OCI-LY7 (cell line): ENCODE results near the gene CHN2. TPM values are rescaled to one million over a fixed set of nuclear protein-coding genes. Genes with fewer than 3 reads are reported as not detected.

Source experiments
- BruUV-seq: library from RNA; stranded (reverse); fragments of 400-500 nt; replicated peaks from 2 replicates; lab custom pipeline; 2021; lab: Mats Ljungman, UMichigan
- CTCF ChIA-PET: fragments of 300-600 bp; sonication (Branson Sonifier 250); formaldehyde crosslinking; loops from one replicate; lab custom pipeline; 2022; ENCODE audit warnings: antibody characterized with exemption; ENCODE audit not compliant: unreplicated experiment; lab: Charles Lee
- POLR2A ChIA-PET: fragments of 300-600 bp; sonication (Branson Sonifier 250); formaldehyde crosslinking; loops from one replicate; lab custom pipeline; 2022; ENCODE audit warnings: antibody characterized with exemption; lab: Charles Lee
- DNase-seq: peaks from one replicate; pipeline ENCODE4 v3.0.0-alpha.2; 2015; ENCODE audit warnings: low spot score
- H2AFZ ChIP-seq: fragments of 200-600 bp; sonication (generic), shearing (Covaris generic); 2 replicates; pipeline ENCODE4 v1.6.1; 2014; ENCODE audit warnings: mild to moderate bottlenecking, antibody characterized with exemption, low read length, moderate library complexity
- H3K27ac ChIP-seq: fragments of 200-600 bp; sonication (generic); 2 replicates; pipeline ENCODE4 v1.5.1; 2014; ENCODE audit warnings: mixed run types, low read depth, mild to moderate bottlenecking, moderate library complexity, low read length, inconsistent platforms; ENCODE audit not compliant: poor library complexity, severe bottlenecking
- H3K36me3 ChIP-seq: fragments of 200-600 bp; sonication (generic); 2 replicates; pipeline ENCODE4 v1.6.1; 2014; ENCODE audit warnings: mild to moderate bottlenecking, antibody characterized with exemption, low read length, moderate library complexity, mixed read lengths; ENCODE audit not compliant: insufficient read depth
- H3K4me1 ChIP-seq: fragments of 200-600 bp; sonication (generic); 2 replicates; pipeline ENCODE4 v1.5.1; 2014; ENCODE audit warnings: mild to moderate bottlenecking, low read length; ENCODE audit not compliant: insufficient read depth, poor library complexity, severe bottlenecking
- H3K4me2 ChIP-seq: fragments of 200-600 bp; sonication (generic); 2 replicates; pipeline ENCODE4 v1.6.1; 2014; ENCODE audit warnings: mild to moderate bottlenecking, low read length
- H3K4me3 ChIP-seq: fragments of 200-600 bp; sonication (generic); 2 replicates; pipeline ENCODE4 v1.5.1; 2014; ENCODE audit warnings: mild to moderate bottlenecking, low read depth, low read length; ENCODE audit not compliant: poor library complexity, severe bottlenecking
- H3K79me2 ChIP-seq: fragments of 200-600 bp; sonication (generic); 2 replicates; pipeline ENCODE4 v1.6.1; 2016; ENCODE audit warnings: low read depth, mild to moderate bottlenecking, low read length, moderate library complexity, mixed read lengths; ENCODE audit not compliant: insufficient read depth
- H3K9me2 ChIP-seq: fragments of 200-600 bp; sonication (generic); 2 replicates; pipeline ENCODE4 v1.6.1; 2016; ENCODE audit warnings: mild to moderate bottlenecking, low read length, mixed read lengths; ENCODE audit not compliant: insufficient read depth
- H3K9me3 ChIP-seq: fragments of 200-600 bp; sonication (generic); 2 replicates; pipeline ENCODE4 v1.6.1; 2014; ENCODE audit warnings: mild to moderate bottlenecking, mixed run types, low read length, mixed read lengths
- H4K20me1 ChIP-seq: fragments of 200-600 bp; sonication (generic); 2 replicates; pipeline ENCODE4 v1.6.1; 2014; ENCODE audit warnings: mild to moderate bottlenecking, antibody characterized with exemption, low read length, moderate library complexity, mixed read lengths; ENCODE audit not compliant: insufficient read depth
- CTCF ChIP-seq: fragments of 200-600 bp; sonication (generic); conservative IDR thresholded peaks from 2 replicates; pipeline ENCODE4 v1.5.1; 2014; ENCODE audit warnings: mild to moderate bottlenecking, antibody characterized with exemption, low read length, moderate library complexity, mixed read lengths
- EZH2phosphoT487 ChIP-seq: fragments of 200-600 bp; sonication (generic); IDR thresholded peaks from 2 replicates; pipeline ENCODE4 v1.6.1; 2018; ENCODE audit warnings: low read depth, borderline replicate concordance, mild to moderate bottlenecking, mixed run types, antibody characterized with exemption, low read length, moderate library complexity, mixed read lengths
- intact Hi-C: fragments of 100-400 bp; cut with micrococcal nuclease; formaldehyde crosslinking; loops from one replicate; pipeline ENCODE4 v1.10.0; 2022; ENCODE audit not compliant: unreplicated experiment
- total RNA-seq, 2 experiments: library from RNA; depleted of rRNA in 1 of 2; stranded (reverse); fragments of >200 nt in 1 of 2; shearing (Covaris generic) in 1 of 2; gene quantifications; 2 replicates each; pipeline ENCODE4 v1.2.3, GENCODE V29; 2014 to 2022

The CHN2 gene
- total RNA-seq, 2 experiments from 2014 or later: not detected

DNA sequence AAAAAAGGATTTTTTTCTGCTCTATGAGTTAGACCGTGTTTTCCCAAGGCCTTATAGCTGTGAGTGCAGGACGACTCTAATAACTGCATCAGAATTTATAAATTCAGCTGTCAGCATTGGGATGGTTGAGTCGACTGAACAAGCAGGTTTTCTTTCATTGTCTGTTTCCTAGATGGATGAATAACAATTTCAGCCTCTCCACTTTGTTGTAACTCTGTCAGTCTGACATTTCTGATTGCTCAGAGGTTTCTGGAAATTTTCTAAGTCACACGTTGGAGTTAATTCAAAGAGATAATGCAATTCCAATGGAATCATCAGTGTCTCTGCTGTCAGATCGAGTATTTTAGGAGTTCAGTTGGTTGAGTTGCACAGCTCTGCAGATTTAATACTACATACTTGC, 159.2 kb downstream of the CHN2 start:
- no TSS peak for BruUV-seq
- H2AFZ ChIP-seq: no peak overlapping the region
- H3K36me3 ChIP-seq: no peaks in the 10 kb centered on the region
- intact Hi-C loops: no loop called here
- no peaks in the 10 kb centered on the region for H3K4me1 ChIP-seq
- H4K20me1 ChIP-seq: no peaks in the 10 kb centered on the region
- H3K9me2 ChIP-seq: no peaks in the 10 kb centered on the region
- DNase-seq: no peak
- no peak overlapping the region for H3K27ac ChIP-seq
- no peaks in the 10 kb centered on the region for H3K79me2 ChIP-seq
- ChIA-PET CTCF (no interaction called here), POLR2A (no interaction called here)
- H3K4me2 ChIP-seq: no peak overlapping the region
- H3K9me3 ChIP-seq: no peaks in the 10 kb centered on the region
- H3K4me3 ChIP-seq: no peak overlapping the region
- TF ChIP-seq CTCF (no peak), EZH2phosphoT487 (no peak)

- no peak for TF ChIP-seq CTCF
- TF ChIP-seq EZH2phosphoT487: no peak
- Histone ChIP-seq H3K79me2 (no peaks in the 10 kb centered on the region), H3K4me3 (no peak overlapping the region), H3K4me2 (no peak overlapping the region), H3K4me1 (no peaks in the 10 kb centered on the region), H3K36me3 (no peaks in the 10 kb centered on the region), H3K27ac (no peak overlapping the region), H3K9me2 (no peaks in the 10 kb centered on the region), H3K9me3 (no peaks in the 10 kb centered on the region), H2AFZ (no peak overlapping the region), H4K20me1 (no peaks in the 10 kb centered on the region)
- intact Hi-C loops: no loop called here
- ChIA-PET CTCF (no interaction called here), POLR2A (no interaction called here)
- BruUV-seq: no TSS peak
- DNase-seq: no peak
Measured at GRCh38 chr7:29354340-29354739, 159.8 kb downstream of the CHN2 start.

- H3K9me2 ChIP-seq: no peaks in the 10 kb centered on the region
- no peak overlapping the region for H3K27ac ChIP-seq
- DNase-seq: no peak
- H4K20me1 ChIP-seq: no peaks in the 10 kb centered on the region
- no peaks in the 10 kb centered on the region for H3K36me3 ChIP-seq
- CTCF ChIA-PET: no interaction called here
- POLR2A ChIA-PET: no interaction called here
- intact Hi-C loops: no loop called here
- no peaks in the 10 kb centered on the region for H3K9me3 ChIP-seq
- no peaks in the 10 kb centered on the region for H3K4me1 ChIP-seq
- no peaks in the 10 kb centered on the region for H3K79me2 ChIP-seq
- no peak overlapping the region for H3K4me2 ChIP-seq
- TF ChIP-seq EZH2phosphoT487 (no peak), CTCF (no peak)
- H3K4me3 ChIP-seq: no peak overlapping the region
- H2AFZ ChIP-seq: no peak overlapping the region
- BruUV-seq: no TSS peak
Measured at GRCh38 chr7:29355388-29355787, 160.8 kb downstream of the CHN2 start.
